ENCODE results near the gene HACL1.

HACL1 gene

DNA sequence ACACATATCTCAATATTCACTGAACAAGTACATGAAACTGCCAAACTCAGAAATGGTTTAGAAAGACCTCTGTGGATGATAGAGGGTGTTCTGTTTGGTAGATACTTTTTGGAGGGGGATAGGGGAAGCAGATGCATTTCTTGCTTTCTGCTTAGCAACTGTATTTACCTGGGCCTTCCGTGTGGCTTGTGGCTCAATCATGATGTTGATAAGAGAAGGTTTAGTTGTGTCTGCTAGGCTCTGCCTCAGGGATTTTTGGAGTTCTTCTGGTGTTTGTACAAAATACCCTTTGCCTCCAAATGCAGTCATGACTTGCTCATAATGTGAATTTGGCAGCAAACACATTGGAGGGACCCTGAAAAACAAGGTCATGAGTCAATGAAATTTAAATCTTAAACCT is 38.2 kb downstream of the HACL1 start:
- Histone ChIP-seq H3K27me3 (replicated peaks in 2 of 5; ENCODE audit: control insufficient read depth in 4 of 5, insufficient read depth in 5 of 5, low read length in 4 of 5) (no peaks in the 10 kb centered on the region), H3K9me3 (ENCODE audit: control extremely low read depth in 1 of 5, control insufficient read depth in 4 of 5, insufficient read depth in 2 of 5, low read depth in 1 of 5, low read length in 4 of 5) (no peaks in the 10 kb centered on the region), H3K4me3 (ENCODE audit: control insufficient read depth in 1 of 7, extremely low read depth in 1 of 7, insufficient read depth in 4 of 7, low read depth in 2 of 7, low read length in 6 of 7) (no peak overlapping the region), H3K4me1 (ENCODE audit: control extremely low read depth in 1 of 4, control insufficient read depth in 4 of 4, insufficient read depth in 4 of 4, low read length in 3 of 4) (no peaks in the 10 kb centered on the region), H3K36me3 (ENCODE audit: control insufficient read depth in 4 of 4, insufficient read depth in 4 of 4, low read length in 3 of 4) (peaks cover 24 to 74% (median 43%) of the 10 kb centered on the region in 4 experiments), H3K27ac (ENCODE audit: insufficient read depth in 1 of 2, low read depth in 1 of 2, low read length in 2 of 2, poor library complexity in 1 of 2, severe bottlenecking in 2 of 2) (no peak overlapping the region)
- WGBS (ENCODE audit: insufficient coverage): 100% methylated on average over 1 of the region's 1 CpG
- POLR2A ChIA-PET: no interaction called here
- CTCF ChIA-PET: interaction anchor here (1.8 kb wide), 1 partner anchor 10 kb away, joined by 5 read pairs; no protein-coding TSS in a partner anchor
- DNase-seq: no peak

DNA sequence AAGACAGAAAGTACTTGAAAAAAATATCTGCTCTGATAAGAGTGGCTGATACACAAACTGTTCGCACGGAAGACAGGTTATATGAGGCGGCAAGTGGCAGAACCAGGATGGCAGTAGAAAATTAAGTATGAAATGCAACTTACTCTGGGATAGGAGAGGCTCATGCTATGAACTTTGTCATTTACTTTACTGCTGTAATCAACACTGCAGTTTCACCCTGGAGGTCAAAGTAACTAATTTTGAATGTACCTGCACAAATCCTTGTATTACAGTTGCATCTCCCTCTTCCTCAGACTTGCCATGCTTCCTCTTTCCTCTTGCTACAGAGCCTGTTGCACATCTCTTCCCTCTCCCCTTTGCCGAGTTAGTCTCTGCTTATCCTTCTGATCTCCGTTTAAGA is 38.8 kb downstream of the HACL1 start:
- POLR2A ChIA-PET: no interaction called here
- H3K4me1 ChIP-seq (ENCODE audit: control extremely low read depth in 1 of 4, control insufficient read depth in 4 of 4, insufficient read depth in 4 of 4, low read length in 3 of 4): peaks cover 0 to 3% (median 3%) of the 10 kb centered on the region in 4 experiments
- 100% methylated on average over 4 of the region's 5 CpGs for WGBS (ENCODE audit: insufficient coverage)
- H3K36me3 ChIP-seq (ENCODE audit: control insufficient read depth in 4 of 4, insufficient read depth in 4 of 4, low read length in 3 of 4): peaks cover 22 to 68% (median 38%) of the 10 kb centered on the region in 4 experiments
- no peak overlapping the region for H3K4me3 ChIP-seq (ENCODE audit: control insufficient read depth in 1 of 7, extremely low read depth in 1 of 7, insufficient read depth in 4 of 7, low read depth in 2 of 7, low read length in 6 of 7)
- H3K27ac ChIP-seq (ENCODE audit: insufficient read depth in 1 of 2, low read depth in 1 of 2, low read length in 2 of 2, poor library complexity in 1 of 2, severe bottlenecking in 2 of 2): no peak overlapping the region
- DNase-seq: no peak
- CTCF ChIA-PET: interaction anchor here (1.8 kb wide), 1 partner anchor 11 kb away, joined by 5 read pairs; no protein-coding TSS in a partner anchor
- no peaks in the 10 kb centered on the region for H3K27me3 ChIP-seq (replicated peaks in 2 of 5; ENCODE audit: control insufficient read depth in 4 of 5, insufficient read depth in 5 of 5, low read length in 4 of 5)
- no peaks in the 10 kb centered on the region for H3K9me3 ChIP-seq (ENCODE audit: control extremely low read depth in 1 of 5, control insufficient read depth in 4 of 5, insufficient read depth in 2 of 5, low read depth in 1 of 5, low read length in 4 of 5)

DNA sequence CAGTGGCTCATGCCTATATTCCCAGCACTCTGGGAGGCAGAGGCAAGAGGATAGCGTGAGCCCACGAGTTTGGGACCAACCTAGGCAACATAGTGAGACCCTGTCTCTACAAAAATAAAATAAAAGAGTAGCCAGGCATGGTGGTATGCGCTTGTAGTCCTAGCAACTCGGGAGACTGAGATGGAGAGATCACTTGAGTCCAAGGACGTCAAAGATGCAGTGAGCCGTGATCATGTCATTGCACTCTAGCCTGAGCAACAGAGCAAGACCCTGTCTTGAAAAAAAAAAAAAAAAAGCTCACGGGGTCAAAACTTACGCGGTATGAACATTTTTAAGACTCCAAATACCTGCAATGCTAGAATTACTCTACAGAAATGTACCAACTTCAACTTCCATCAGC is 42.8 kb downstream of the HACL1 start:
- Histone ChIP-seq H3K27ac (ENCODE audit: insufficient read depth in 1 of 2, low read depth in 1 of 2, low read length in 2 of 2, poor library complexity in 1 of 2, severe bottlenecking in 2 of 2) (no peak overlapping the region), H3K27me3 (replicated peaks in 2 of 5; ENCODE audit: control insufficient read depth in 4 of 5, insufficient read depth in 5 of 5, low read length in 4 of 5) (no peaks in the 10 kb centered on the region), H3K9me3 (ENCODE audit: control extremely low read depth in 1 of 5, control insufficient read depth in 4 of 5, insufficient read depth in 2 of 5, low read depth in 1 of 5, low read length in 4 of 5) (no peaks in the 10 kb centered on the region), H3K4me1 (ENCODE audit: control extremely low read depth in 1 of 4, control insufficient read depth in 4 of 4, insufficient read depth in 4 of 4, low read length in 3 of 4) (peaks cover 10 to 18% (median 14%) of the 10 kb centered on the region in 4 experiments), H3K4me3 (ENCODE audit: control insufficient read depth in 1 of 7, extremely low read depth in 1 of 7, insufficient read depth in 4 of 7, low read depth in 2 of 7, low read length in 6 of 7) (no peak overlapping the region), H3K36me3 (ENCODE audit: control insufficient read depth in 4 of 4, insufficient read depth in 4 of 4, low read length in 3 of 4) (peaks cover 20 to 34% (median 22%) of the 10 kb centered on the region in 4 experiments)
- ChIA-PET CTCF (interaction anchor here (0.6 to 3.7 kb wide), 7 partner anchors 10 to 153 kb away, joined by 3 to 18 read pairs (median 4); no protein-coding TSS in a partner anchor), POLR2A (no interaction called here)
- 98% methylated on average over 4 of the region's 9 CpGs for WGBS (ENCODE audit: insufficient coverage)
- no peak for DNase-seq

DNA sequence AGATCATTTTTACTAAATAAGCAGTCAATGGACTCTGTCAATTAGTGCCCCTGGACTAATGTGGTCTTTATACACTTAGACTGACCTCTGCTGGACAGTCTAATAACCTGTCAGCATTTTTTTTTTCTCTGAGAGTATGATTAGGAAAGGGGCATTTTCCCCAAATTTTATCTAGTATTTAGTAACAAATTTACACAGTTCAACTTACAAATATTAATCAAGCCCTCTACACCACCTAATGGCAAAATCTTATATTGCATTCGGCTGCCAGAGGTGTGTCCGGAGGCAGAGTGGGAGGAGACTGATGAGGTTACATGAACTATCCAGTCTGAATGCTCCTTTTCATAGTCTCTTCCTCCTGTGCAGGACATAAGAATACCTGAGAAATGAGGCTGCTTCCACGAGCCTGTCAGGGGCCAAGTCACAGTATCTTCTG is 43.8 kb downstream of the HACL1 start:
- CTCF ChIA-PET: interaction anchor here (0.7 to 3.7 kb wide), 18 partner anchors 11 to 353 kb away, joined by 3 to 18 read pairs (median 5); partner anchors contain the start of genes COLQ, EAF1 and METTL6
- WGBS (ENCODE audit: insufficient coverage): 0% methylated on average over 3 of the region's 3 CpGs
- POLR2A ChIA-PET: no interaction called here
- Histone ChIP-seq H3K36me3 (ENCODE audit: control insufficient read depth in 4 of 4, insufficient read depth in 4 of 4, low read length in 3 of 4) (peaks cover 11 to 25% (median 13%) of the 10 kb centered on the region in 4 experiments), H3K9me3 (ENCODE audit: control extremely low read depth in 1 of 5, control insufficient read depth in 4 of 5, insufficient read depth in 2 of 5, low read depth in 1 of 5, low read length in 4 of 5) (no peaks in the 10 kb centered on the region), H3K4me1 (ENCODE audit: control extremely low read depth in 1 of 4, control insufficient read depth in 4 of 4, insufficient read depth in 4 of 4, low read length in 3 of 4) (peaks cover 10 to 18% (median 14%) of the 10 kb centered on the region in 4 experiments), H3K27ac (ENCODE audit: insufficient read depth in 1 of 2, low read depth in 1 of 2, low read length in 2 of 2, poor library complexity in 1 of 2, severe bottlenecking in 2 of 2) (no peak overlapping the region), H3K4me3 (ENCODE audit: control insufficient read depth in 1 of 7, extremely low read depth in 1 of 7, insufficient read depth in 4 of 7, low read depth in 2 of 7, low read length in 6 of 7) (no peak overlapping the region), H3K27me3 (replicated peaks in 2 of 5; ENCODE audit: control insufficient read depth in 4 of 5, insufficient read depth in 5 of 5, low read length in 4 of 5) (no peaks in the 10 kb centered on the region)
- DNase-seq: peak; percentile 82 to 91 (median 88)

DNA sequence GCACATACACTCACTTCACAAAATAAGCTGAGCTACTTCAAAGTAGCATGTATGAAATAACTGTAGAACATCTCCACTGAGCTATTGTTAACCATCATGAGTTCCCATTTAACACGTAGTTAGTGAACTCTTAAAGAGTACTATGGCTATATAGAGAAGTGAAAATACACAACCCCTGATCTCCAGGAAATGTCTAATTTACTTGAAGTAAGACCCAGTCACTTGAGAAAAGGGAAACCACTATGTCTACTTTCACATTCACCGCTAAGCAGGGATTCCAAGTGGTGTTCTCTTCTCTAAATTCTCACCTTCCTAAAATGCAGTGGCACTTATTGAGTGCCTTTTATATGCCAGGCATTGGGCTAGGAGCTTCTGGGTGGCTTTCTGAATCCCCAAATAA is 44.9 kb downstream of the HACL1 start:
- Histone ChIP-seq H3K36me3 (ENCODE audit: control insufficient read depth in 4 of 4, insufficient read depth in 4 of 4, low read length in 3 of 4) (peaks cover 8 to 15% (median 10%) of the 10 kb centered on the region in 4 experiments), H3K27me3 (replicated peaks in 2 of 5; ENCODE audit: control insufficient read depth in 4 of 5, insufficient read depth in 5 of 5, low read length in 4 of 5) (no peaks in the 10 kb centered on the region), H3K27ac (ENCODE audit: insufficient read depth in 1 of 2, low read depth in 1 of 2, low read length in 2 of 2, poor library complexity in 1 of 2, severe bottlenecking in 2 of 2) (peak overlapping the region in 1 of 2 experiments; percentile 19), H3K4me1 (ENCODE audit: control extremely low read depth in 1 of 4, control insufficient read depth in 4 of 4, insufficient read depth in 4 of 4, low read length in 3 of 4) (peaks cover 10 to 18% (median 14%) of the 10 kb centered on the region in 4 experiments), H3K9me3 (ENCODE audit: control extremely low read depth in 1 of 5, control insufficient read depth in 4 of 5, insufficient read depth in 2 of 5, low read depth in 1 of 5, low read length in 4 of 5) (no peaks in the 10 kb centered on the region), H3K4me3 (ENCODE audit: control insufficient read depth in 1 of 7, extremely low read depth in 1 of 7, insufficient read depth in 4 of 7, low read depth in 2 of 7, low read length in 6 of 7) (peak overlapping the region in 3 of 7 experiments; percentile 16 to 47 (median 32))
- DNase-seq: peak; percentile 54 to 90 (median 87)
- ChIA-PET CTCF (interaction anchor here (0.6 to 3.7 kb wide), 22 partner anchors 8 to 458 kb away, joined by 3 to 18 read pairs (median 4); partner anchors contain the start of genes COLQ, EAF1 and METTL6), POLR2A (interaction anchor here (1.0 kb wide), 1 partner anchor 36 kb away, joined by 3 read pairs; no protein-coding TSS in a partner anchor)
- no CpG with 5 or more reads among the region's 2 CpGs for WGBS (ENCODE audit: insufficient coverage)

DNA sequence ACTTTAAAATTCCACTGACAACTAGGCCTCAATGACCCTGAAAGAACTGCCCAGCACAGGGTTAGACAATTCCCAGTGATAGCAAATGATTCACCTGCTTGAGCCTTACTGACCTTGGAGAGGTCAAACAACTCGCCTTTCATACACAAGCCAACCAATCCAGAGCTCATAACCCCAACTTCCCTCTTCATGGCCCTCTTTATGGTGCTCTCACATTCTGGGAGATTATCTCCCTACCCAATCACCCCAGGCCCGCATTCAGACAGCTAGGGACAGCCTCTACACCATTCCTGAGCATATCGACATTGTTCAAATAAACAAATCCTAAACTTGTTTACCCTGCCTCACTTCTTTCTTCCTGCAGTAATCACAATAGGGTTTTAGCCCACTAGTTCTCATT is 47.6 kb downstream of the HACL1 start:
- 86% methylated on average over 3 of the region's 3 CpGs for WGBS (ENCODE audit: insufficient coverage)
- H3K36me3 ChIP-seq (ENCODE audit: control insufficient read depth in 4 of 4, insufficient read depth in 4 of 4, low read length in 3 of 4): peaks cover 0 to 6% (median 0%) of the 10 kb centered on the region in 4 experiments
- H3K4me1 ChIP-seq (ENCODE audit: control extremely low read depth in 1 of 4, control insufficient read depth in 4 of 4, insufficient read depth in 4 of 4, low read length in 3 of 4): peaks cover 10 to 18% (median 14%) of the 10 kb centered on the region in 4 experiments
- no peak overlapping the region for H3K4me3 ChIP-seq (ENCODE audit: control insufficient read depth in 1 of 7, extremely low read depth in 1 of 7, insufficient read depth in 4 of 7, low read depth in 2 of 7, low read length in 6 of 7)
- no peaks in the 10 kb centered on the region for H3K27me3 ChIP-seq (replicated peaks in 2 of 5; ENCODE audit: control insufficient read depth in 4 of 5, insufficient read depth in 5 of 5, low read length in 4 of 5)
- no peak for DNase-seq
- H3K9me3 ChIP-seq (ENCODE audit: control extremely low read depth in 1 of 5, control insufficient read depth in 4 of 5, insufficient read depth in 2 of 5, low read depth in 1 of 5, low read length in 4 of 5): no peaks in the 10 kb centered on the region
- ChIA-PET POLR2A (interaction anchor here (0.6 kb wide), 1 partner anchor 105 kb away, joined by 3 read pairs; no protein-coding TSS in a partner anchor), CTCF (interaction anchor here (1.6 kb wide), 1 partner anchor 11 kb away, joined by 6 read pairs; no protein-coding TSS in a partner anchor)
- no peak overlapping the region for H3K27ac ChIP-seq (ENCODE audit: insufficient read depth in 1 of 2, low read depth in 1 of 2, low read length in 2 of 2, poor library complexity in 1 of 2, severe bottlenecking in 2 of 2)

DNA sequence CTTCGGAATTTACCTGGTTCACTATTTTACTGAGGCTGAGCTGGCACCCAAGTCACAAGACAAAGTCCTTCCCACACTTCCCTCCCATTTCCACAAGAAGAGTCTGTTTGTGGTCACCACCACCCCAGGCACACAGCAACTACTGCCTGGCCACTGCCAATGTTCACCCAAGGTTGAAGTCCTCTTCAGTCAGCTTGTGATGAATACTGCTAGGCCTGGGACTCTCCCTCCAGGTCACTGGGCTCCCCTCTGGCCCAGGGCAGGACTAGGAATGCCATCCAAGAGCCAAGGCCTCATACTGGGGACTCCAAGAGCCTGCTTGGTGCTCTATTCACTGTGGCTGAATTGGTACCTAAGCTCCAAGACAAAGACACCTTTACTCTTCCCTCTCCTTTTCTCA is 49.5 kb downstream of the HACL1 start:
- Histone ChIP-seq H3K27me3 (replicated peaks in 2 of 5; ENCODE audit: control insufficient read depth in 4 of 5, insufficient read depth in 5 of 5, low read length in 4 of 5) (no peaks in the 10 kb centered on the region), H3K4me1 (ENCODE audit: control extremely low read depth in 1 of 4, control insufficient read depth in 4 of 4, insufficient read depth in 4 of 4, low read length in 3 of 4) (peaks cover 5 to 9% (median 8%) of the 10 kb centered on the region in 4 experiments), H3K4me3 (ENCODE audit: control insufficient read depth in 1 of 7, extremely low read depth in 1 of 7, insufficient read depth in 4 of 7, low read depth in 2 of 7, low read length in 6 of 7) (no peak overlapping the region), H3K36me3 (ENCODE audit: control insufficient read depth in 4 of 4, insufficient read depth in 4 of 4, low read length in 3 of 4) (peaks cover 0 to 4% (median 0%) of the 10 kb centered on the region in 4 experiments), H3K9me3 (ENCODE audit: control extremely low read depth in 1 of 5, control insufficient read depth in 4 of 5, insufficient read depth in 2 of 5, low read depth in 1 of 5, low read length in 4 of 5) (no peaks in the 10 kb centered on the region), H3K27ac (ENCODE audit: insufficient read depth in 1 of 2, low read depth in 1 of 2, low read length in 2 of 2, poor library complexity in 1 of 2, severe bottlenecking in 2 of 2) (no peak overlapping the region)
- POLR2A ChIA-PET: interaction anchor here (0.7 kb wide), 1 partner anchor 131 kb away, joined by 3 read pairs; no protein-coding TSS in a partner anchor
- DNase-seq: no peak
- WGBS (ENCODE audit: insufficient coverage): 100% methylated on average over 1 of the region's 1 CpG
- CTCF ChIA-PET: interaction anchor here (1.0 to 1.5 kb wide), 2 partner anchors 9 to 287 kb away, joined by 3 to 5 read pairs; no protein-coding TSS in a partner anchor
